SU-DHL-6 (cell line): ENCODE measurements around the gene RPS6KA1.

Source experiments
- H2AFZ ChIP-seq: fragments of 200-600 bp; sonication (generic); 2 replicates; pipeline ENCODE4 v1.6.1; 2014; ENCODE audit warnings: low read depth, mild to moderate bottlenecking, moderate library complexity, mixed read lengths, antibody characterized with exemption, low read length; ENCODE audit not compliant: severe bottlenecking
- H3F3A ChIP-seq: fragments of 200-600 bp; shearing (Covaris generic); 2 replicates; pipeline ENCODE4 v1.6.0; 2016; ENCODE audit warnings: antibody characterized with exemption, mild to moderate bottlenecking; ENCODE audit not compliant: insufficient read depth
- H3K27ac ChIP-seq: fragments of 200-600 bp; sonication (generic); 2 replicates; pipeline ENCODE4 v1.5.1; 2016; ENCODE audit warnings: low read depth, mild to moderate bottlenecking, low read length, moderate library complexity, mixed read lengths
- H3K27me3 ChIP-seq: fragments of 200-600 bp; sonication (generic), shearing (Covaris generic); 2 replicates; pipeline ENCODE4 v1.6.0; 2014; ENCODE audit warnings: mild to moderate bottlenecking, low read length
- H3K36me3 ChIP-seq: fragments of 200-600 bp; sonication (generic); 2 replicates; pipeline ENCODE4 v1.6.1; 2014; ENCODE audit warnings: mild to moderate bottlenecking, low read length, mixed read lengths
- H3K4me2 ChIP-seq: fragments of 300-600, 200-600 bp; shearing (Covaris generic), sonication (generic); 2 replicates; pipeline ENCODE4 v1.6.0; 2014; ENCODE audit warnings: low read length, low read depth, mild to moderate bottlenecking; ENCODE audit not compliant: poor library complexity, severe bottlenecking
- H3K4me3 ChIP-seq: fragments of 200-600 bp; sonication (generic); 2 replicates; pipeline ENCODE4 v1.5.1; 2014; ENCODE audit warnings: antibody characterized with exemption, low read length, mild to moderate bottlenecking, mixed read lengths; ENCODE audit not compliant: insufficient read depth, poor library complexity, severe bottlenecking
- H3K79me2 ChIP-seq: fragments of 200-600 bp; sonication (generic); 2 replicates; pipeline ENCODE4 v1.6.1; 2014; ENCODE audit warnings: mild to moderate bottlenecking, low read length, moderate library complexity; ENCODE audit not compliant: insufficient read depth
- H3K9ac ChIP-seq: fragments of 200-600 bp; sonication (generic); 2 replicates; pipeline ENCODE4 v1.7.0; 2014; ENCODE audit warnings: mild to moderate bottlenecking, low read length
- H3K9me2 ChIP-seq: fragments of 200-600 bp; sonication (generic); replicated peaks from 2 replicates; pipeline ENCODE4 v1.6.1; 2014; ENCODE audit warnings: low read length; ENCODE audit not compliant: insufficient read depth
- H3K9me3 ChIP-seq: fragments of 200-600 bp; sonication (generic); 2 replicates; pipeline ENCODE4 v1.6.1; 2014; ENCODE audit warnings: low read length, mixed read lengths; ENCODE audit not compliant: insufficient read depth
- H4K20me1 ChIP-seq: fragments of 200-600 bp; sonication (generic); 2 replicates; pipeline ENCODE4 v1.6.1; 2014; ENCODE audit warnings: low read depth, mild to moderate bottlenecking, antibody characterized with exemption, low read length, moderate library complexity, mixed read lengths
- EZH2phosphoT487 ChIP-seq: fragments of 200-600 bp; sonication (generic), shearing (Covaris generic); conservative IDR thresholded peaks from 2 replicates; pipeline ENCODE4 v1.6.1; 2018; ENCODE audit warnings: mild to moderate bottlenecking, antibody characterized with exemption, low read length, moderate library complexity, mixed read lengths
- TF ChIP-seq, protein P1 (sequence below): fragments of 200-600 bp; sonication (generic); IDR thresholded peaks from one replicate; pipeline ENCODE4 v1.5.1; 2017; ENCODE audit warnings: antibody characterized with exemption, mild to moderate bottlenecking, low read length, moderate library complexity; ENCODE audit not compliant: insufficient read depth, poor library complexity, severe bottlenecking

RPS6KA1 gene

DNA sequence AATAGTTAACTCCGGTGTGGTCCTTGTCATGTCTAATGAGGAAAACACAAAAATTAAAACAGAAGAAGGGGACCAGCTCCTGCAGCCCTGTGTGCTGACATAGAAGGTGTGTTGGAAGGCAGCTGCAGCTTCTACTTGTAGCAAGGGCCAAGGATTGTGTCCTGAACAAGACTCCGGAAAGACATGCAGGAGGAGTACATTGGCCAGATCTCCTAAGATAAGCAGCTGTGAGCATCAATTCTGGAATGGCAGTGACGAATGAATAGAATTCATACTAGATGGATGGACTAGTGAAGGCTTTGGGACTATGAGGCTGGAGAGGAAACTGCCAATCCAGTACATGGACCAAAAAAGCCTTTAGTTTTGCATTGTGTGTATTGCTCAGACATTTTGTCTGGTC, 19.3 kb downstream of the RPS6KA1 start:
- TF ChIP-seq, protein P1, sequence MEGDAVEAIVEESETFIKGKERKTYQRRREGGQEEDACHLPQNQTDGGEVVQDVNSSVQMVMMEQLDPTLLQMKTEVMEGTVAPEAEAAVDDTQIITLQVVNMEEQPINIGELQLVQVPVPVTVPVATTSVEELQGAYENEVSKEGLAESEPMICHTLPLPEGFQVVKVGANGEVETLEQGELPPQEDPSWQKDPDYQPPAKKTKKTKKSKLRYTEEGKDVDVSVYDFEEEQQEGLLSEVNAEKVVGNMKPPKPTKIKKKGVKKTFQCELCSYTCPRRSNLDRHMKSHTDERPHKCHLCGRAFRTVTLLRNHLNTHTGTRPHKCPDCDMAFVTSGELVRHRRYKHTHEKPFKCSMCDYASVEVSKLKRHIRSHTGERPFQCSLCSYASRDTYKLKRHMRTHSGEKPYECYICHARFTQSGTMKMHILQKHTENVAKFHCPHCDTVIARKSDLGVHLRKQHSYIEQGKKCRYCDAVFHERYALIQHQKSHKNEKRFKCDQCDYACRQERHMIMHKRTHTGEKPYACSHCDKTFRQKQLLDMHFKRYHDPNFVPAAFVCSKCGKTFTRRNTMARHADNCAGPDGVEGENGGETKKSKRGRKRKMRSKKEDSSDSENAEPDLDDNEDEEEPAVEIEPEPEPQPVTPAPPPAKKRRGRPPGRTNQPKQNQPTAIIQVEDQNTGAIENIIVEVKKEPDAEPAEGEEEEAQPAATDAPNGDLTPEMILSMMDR: no peak
- no peak for TF ChIP-seq EZH2phosphoT487
- no peaks in the 10 kb centered on the region for H3K9me3 ChIP-seq
- H3K9ac ChIP-seq: no peak overlapping the region
- H3K79me2 ChIP-seq: peaks cover 24% of the 10 kb centered on the region
- no peaks in the 10 kb centered on the region for H4K20me1 ChIP-seq
- H3K36me3 ChIP-seq: no peaks in the 10 kb centered on the region; the same call in 1 of the 2 replicates
- H3K27me3 ChIP-seq: no peaks in the 10 kb centered on the region
- no peak overlapping the region for H2AFZ ChIP-seq
- H3F3A ChIP-seq: peaks cover 17% of the 10 kb centered on the region
- no peak overlapping the region for H3K27ac ChIP-seq
- no peak overlapping the region for H3K4me3 ChIP-seq
- no peak overlapping the region for H3K4me2 ChIP-seq
- no peaks in the 10 kb centered on the region for H3K9me2 ChIP-seq

DNA sequence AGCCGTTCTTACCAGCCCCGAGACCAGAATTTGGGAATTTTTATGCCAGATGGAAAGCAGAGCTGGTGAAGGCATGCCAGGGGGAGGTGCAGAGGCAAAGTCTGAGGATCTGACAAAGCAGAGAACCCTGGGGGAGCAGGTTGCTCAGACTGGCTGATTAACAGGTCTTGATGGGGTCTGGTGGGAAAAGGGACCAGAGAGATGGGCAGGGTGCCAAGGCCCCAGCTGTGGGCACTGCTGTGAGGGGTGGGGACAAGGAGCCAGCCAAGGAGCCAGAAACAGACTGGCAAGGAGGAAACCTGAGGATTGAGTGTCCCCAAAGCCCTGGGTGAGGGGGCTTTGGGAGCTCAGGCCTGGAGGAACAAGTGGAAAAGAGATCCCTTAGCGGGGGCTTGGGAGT, 21.4 kb downstream of the RPS6KA1 start:
- Histone ChIP-seq H3K27ac (no peak overlapping the region), H3K9me2 (no peaks in the 10 kb centered on the region), H3F3A (no peaks in the 10 kb centered on the region), H3K4me2 (no peak overlapping the region), H3K36me3 (peaks cover 3% of the 10 kb centered on the region; the same call in 1 of the 2 replicates), H3K79me2 (peaks cover 22% of the 10 kb centered on the region), H2AFZ (no peak overlapping the region), H3K27me3 (no peaks in the 10 kb centered on the region), H4K20me1 (no peaks in the 10 kb centered on the region), H3K4me3 (no peak overlapping the region), H3K9ac (no peak overlapping the region), H3K9me3 (no peaks in the 10 kb centered on the region)
- no peak for TF ChIP-seq EZH2phosphoT487
- TF ChIP-seq, protein P1: no peak

DNA sequence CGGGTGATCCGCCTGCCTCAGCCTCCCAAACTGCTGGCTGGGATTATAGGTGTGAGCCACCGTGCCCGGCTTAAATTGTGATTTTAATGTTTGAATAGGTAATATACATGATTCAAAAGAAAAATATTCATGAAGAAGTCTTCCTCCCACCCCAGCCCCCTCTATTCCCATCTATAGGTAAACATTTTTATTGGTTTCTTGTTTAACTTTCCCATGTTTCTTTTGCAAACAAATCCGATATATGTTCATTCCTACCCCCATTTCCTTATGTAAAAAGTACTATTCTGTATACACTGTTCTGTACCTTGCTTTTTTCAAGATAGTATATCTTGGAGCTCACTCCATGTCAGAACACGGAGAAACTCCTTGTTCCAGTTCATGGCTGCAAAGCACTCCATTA, 23.2 kb downstream of the RPS6KA1 start:
- no peaks in the 10 kb centered on the region for H3K27me3 ChIP-seq
- H3F3A ChIP-seq: no peaks in the 10 kb centered on the region
- no peaks in the 10 kb centered on the region for H4K20me1 ChIP-seq
- H3K4me3 ChIP-seq: no peak overlapping the region
- no peaks in the 10 kb centered on the region for H3K9me3 ChIP-seq
- H3K27ac ChIP-seq: no peak overlapping the region
- TF ChIP-seq, protein P1: no peak
- no peak for TF ChIP-seq EZH2phosphoT487
- no peaks in the 10 kb centered on the region for H3K9me2 ChIP-seq
- H3K4me2 ChIP-seq: no peak overlapping the region
- H3K36me3 ChIP-seq: peaks cover 3% of the 10 kb centered on the region; the same call in 1 of the 2 replicates
- no peak overlapping the region for H3K9ac ChIP-seq
- H3K79me2 ChIP-seq: 0 out of 2 replicates have a peak, but pooled peaks cover 6% of the 10 kb centered on the region
- no peak overlapping the region for H2AFZ ChIP-seq
